IMR-90 (cell line): ENCODE measurements around the gene TRIO.
A peak's percentile ranks its signal among the peaks of the same experiment; 100 is the strongest.

ENCODE experiments used
- CTCF ChIP-seq: conservative IDR thresholded peaks from 2 replicates; pipeline ENCODE4 v1.5.1; 2012; ENCODE audit warnings: mild to moderate bottlenecking, low read depth, low read length, improper control_type of control experiment
- FOS ChIP-seq: fragments of 150-350 bp; IDR thresholded peaks from 2 replicates; pipeline ENCODE4 v1.6.1; 2016; ENCODE audit warnings: low read depth, low read length
- POLR2A ChIP-seq: IDR thresholded peaks from 2 replicates; pipeline ENCODE4 v1.6.1; 2012; ENCODE audit warnings: mild to moderate bottlenecking, low read depth, low read length
- SMC3 ChIP-seq: fragments of 150-350 bp; IDR thresholded peaks from 2 replicates; pipeline ENCODE4 v1.6.1; 2016; ENCODE audit warnings: low read depth, mild to moderate bottlenecking, antibody characterized with exemption, low read length, moderate library complexity

GRCh38 chr5:14440582-14441431, 297.7 kb downstream of the TRIO start:
- TF ChIP-seq CTCF, result no peak
- TF ChIP-seq POLR2A, result peak; percentile 19; the same call in 1 of the 2 replicates
- no peak for TF ChIP-seq FOS
- no peak for TF ChIP-seq SMC3
